Measurements from ENCODE around the gene OR8D4. TPM values are rescaled to one million over a fixed set of nuclear protein-coding genes. Genes with fewer than 3 reads are reported as not detected.
"Not testable (repeated sequence)": the region's sequence is repeated elsewhere in the genome, so short reads cannot be mapped to it uniquely, and the experiment has no call there.

OR8D4 gene
- polyA plus RNA-seq (2013, experiment 1 of 2; ENCODE audit: insufficient read length), result not detected
- not detected for polyA plus RNA-seq (2013, experiment 2 of 2; ENCODE audit: insufficient read length)

DNA sequence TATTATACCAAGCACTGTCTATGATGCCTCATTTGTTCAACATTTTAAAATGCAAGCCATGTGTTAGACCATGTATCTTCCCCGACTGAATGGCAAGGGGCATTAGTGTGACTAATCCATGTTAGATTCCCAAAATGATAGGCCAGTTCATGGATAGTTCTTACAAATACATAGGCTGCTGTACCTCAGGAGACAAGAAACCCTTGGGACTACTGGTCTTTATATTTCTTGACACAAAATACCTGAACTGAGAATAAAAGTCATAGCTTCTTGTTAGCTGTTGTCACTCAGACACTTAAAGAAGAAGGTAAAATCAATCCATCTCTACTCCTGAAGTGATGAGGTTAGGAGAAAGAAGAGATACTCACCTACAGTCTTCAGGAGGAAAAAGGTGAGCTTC, at the start of gene OR8D4:
TSS of gene OR8D4 (plus strand) at position 301 of the 400 bp plus-strand sequence. CDS start 4,265 bp downstream, outside the sequence.
- no peak for DNase-seq

DNA sequence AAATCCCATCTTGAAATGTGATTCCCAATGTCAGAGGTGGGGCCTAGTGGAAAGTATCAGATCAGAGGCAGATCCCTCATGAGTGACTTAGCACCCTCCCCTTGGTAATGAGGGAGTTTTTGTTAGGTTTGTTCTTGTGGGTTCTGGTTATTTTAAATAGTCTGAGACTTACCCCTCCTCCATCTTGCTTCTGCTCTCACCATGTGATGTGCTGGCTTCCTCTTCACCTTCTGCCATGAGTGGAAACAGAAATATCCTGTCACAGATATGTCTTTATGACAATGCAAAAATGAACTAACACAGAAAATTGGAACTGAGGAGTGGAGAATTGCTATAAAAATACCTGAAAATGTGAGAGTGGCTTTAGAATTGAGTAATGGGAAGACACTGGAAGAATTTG, 49.6 kb upstream of the OR8D4 start:
- DNase-seq, result no peak

DNA sequence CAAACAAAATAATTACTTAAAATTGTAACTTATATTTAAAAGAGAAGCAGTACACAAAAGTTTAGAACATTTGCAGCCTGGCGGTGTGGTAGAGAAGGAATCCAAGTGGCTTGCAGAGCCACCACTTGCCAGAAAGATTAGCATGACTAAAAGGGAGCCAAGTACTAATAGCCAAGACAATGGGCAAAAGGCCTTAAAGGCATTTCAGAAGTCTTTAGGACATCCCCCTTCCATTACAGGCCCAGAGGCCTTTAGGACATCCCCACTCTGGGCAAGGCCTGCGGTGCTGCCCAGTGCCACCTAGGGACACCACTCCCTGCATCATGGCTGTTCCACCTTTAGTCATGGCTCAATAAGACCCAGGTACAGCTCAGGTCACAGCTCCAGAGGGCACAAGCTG, 48.9 kb upstream of the OR8D4 start:
- no peak for DNase-seq

DNA sequence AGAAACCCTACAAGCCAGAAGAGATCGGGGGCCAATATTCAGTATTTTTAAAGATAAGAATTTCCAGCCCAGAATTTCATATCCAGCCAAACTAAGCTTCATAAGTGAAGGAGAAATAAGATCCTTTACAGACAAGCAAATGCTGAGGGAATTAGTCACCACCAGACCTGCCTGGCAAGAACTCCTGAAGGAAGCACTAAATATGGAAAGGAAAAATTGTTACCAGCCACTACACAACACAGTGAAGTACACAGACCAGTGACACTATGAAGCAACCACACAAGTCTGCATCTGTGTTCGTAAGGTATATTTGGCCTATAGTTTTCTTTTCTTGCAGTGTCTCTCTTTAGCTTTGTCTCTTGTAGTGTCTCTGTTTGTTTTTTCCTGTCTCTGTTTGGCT, 45.5 kb upstream of the OR8D4 start:
- no peak for DNase-seq

DNA sequence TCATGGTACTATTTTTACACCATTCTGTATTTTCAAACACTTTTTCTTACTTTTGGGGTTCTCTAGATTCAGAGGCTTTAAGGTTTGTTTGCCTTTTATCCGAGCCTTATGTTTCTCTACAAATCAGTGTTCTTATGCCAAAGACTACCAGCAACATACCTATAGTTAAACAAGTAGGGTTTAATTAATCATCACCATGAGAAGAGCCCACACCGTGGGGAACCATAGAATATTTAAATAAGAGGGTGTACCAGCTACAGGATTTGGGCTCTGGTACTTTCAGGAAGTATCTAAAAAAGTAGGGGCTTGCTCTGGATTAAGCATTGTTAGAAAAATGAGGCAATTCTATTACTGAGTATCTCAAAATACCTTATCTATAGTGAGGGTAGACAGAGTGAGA, 42.2 kb upstream of the OR8D4 start:
- DNase-seq, result no peak

DNA sequence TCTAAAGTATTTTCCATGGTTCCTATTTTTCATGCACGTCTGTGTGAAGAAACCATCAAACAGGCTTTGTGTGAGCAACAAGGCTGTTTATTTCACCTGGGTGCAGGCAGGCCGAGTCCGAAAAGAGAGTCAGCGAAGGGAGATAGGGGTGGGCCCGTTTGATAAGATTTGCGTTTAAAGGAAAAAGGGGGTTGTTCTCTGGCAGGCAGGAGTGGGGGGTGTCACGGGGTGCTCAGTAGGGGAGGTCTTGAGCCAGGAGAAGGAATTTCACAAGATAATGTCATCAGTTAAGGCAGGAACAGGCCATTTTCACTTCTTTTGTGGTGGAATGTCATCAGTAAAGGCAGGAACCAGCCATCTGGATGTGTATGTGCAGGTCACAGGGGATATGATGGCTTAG, 36.7 kb upstream of the OR8D4 start:
- not testable (repeated sequence) for DNase-seq

DNA sequence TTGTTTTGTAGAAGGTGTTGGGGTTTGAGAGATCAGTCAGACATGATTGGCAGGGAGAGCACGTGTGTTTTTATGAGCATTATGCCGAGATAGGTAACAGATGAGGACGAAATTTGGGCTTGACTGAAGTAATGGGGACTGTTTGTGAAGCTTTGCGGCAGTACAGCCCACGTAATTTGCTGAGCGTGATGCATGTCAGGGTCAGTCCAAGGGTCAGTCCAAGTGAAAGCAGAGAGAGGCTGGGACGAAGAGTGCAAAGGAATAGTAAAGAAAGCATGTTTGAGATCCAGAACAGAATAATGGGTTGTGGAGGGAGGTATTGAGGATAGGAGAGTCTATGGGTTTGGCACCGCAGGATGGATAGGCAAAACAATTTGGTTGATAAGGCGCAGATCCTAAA, 34.2 kb upstream of the OR8D4 start:
- not testable (repeated sequence) for DNase-seq

DNA sequence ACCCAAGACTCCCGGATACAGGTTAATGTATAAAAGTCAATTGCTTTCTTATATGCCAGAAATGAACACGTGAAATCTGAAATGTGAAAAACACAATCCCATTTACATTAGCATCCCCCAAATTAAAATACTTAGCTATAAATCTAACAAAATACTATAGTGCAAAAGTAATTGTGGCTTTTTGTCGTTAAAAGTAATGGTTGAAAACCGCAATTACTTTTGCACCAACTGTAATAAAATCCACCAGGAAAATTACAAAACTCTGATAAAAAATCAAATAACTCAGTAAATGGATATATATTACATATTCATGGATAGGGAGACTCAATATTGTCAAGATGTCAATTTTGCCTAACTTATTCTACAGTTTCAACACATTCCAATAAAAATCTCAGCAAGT, 21.1 kb upstream of the OR8D4 start:
- DNase-seq, result no peak

DNA sequence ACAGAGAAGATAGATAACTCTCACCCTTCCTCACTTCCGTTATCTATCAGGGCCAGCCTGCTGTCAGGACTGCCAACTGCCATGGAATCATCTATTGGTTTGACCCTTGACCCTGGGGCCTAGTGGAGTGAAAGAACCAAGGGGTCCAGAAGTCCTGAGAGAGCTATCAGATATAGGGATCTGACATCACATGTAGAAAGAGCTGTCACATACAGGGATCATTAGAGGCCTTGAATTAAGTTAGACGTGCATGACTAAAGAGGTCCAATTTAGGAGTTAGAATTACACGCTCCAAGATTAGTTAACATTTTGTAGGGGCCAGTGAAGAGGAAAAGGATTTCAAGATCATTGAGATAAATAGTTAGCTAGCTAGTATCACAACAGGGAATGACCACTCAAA, 16.4 kb upstream of the OR8D4 start, which contains the start of gene TMEM225:
TSS of gene TMEM225 (minus strand) at position 101 of the 400 bp plus-strand sequence. CDS start 245 bp downstream, outside the sequence.
- DNase-seq, result no peak

DNA sequence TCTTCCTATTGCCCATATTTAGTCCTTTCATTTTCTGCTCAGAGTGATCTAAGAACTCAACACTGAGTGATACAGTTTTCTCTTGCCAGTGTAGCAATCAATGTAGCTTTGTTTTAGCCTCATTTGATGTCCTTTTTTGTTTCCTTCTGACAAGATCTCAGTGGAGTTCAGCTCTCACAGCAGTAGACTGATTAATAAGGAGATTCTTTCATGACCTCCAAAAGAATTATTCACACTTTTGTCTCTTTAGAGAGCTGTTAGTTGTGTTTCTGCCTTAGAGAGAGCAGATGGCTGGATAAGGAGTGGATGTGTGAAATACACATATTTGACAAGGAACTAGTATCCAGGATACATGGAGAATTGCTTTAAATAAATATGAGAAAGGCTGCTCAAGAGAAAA, 9.9 kb upstream of the OR8D4 start:
- DNase-seq, result no peak

DNA sequence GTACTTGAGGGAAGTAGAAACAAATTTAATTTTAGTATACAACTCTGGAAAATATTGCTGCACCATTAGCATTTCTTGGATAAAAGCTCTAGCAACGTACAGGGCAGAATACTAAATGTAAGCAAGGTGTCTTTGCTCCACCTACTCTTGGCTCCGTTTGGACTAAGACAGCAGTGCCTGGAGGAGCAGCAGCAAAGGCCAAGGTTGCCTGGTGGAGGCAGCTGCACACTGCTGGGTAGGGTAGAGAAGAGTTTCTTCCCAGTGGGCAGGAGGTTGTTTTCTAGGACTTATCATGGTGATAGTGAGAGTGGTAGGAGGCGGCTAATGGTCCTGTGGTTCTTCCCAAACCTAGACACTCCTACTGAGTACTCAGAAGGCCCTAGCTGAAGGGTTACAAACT, 2.2 kb upstream of the OR8D4 start:
- no peak for DNase-seq

DNA sequence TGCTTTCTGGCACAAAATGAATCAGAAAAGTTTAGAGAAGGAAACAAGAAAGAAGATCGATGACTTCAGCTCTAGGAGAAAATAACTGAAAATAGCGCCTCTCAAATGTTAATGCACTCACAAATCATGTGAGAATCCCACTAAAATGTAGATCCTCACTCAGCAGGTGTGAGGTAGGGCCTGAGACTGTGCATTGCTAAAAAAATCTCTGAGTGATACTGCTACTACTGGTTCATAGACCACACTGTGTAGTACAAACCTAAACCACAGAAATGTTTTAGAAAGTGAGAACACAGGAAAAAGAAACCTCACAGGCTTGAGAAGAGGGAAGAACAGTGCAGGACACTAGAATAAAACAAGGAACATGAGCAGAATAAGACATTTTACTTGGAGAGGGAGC, 2.0 kb downstream of the OR8D4 start:
- DNase-seq, result no peak

DNA sequence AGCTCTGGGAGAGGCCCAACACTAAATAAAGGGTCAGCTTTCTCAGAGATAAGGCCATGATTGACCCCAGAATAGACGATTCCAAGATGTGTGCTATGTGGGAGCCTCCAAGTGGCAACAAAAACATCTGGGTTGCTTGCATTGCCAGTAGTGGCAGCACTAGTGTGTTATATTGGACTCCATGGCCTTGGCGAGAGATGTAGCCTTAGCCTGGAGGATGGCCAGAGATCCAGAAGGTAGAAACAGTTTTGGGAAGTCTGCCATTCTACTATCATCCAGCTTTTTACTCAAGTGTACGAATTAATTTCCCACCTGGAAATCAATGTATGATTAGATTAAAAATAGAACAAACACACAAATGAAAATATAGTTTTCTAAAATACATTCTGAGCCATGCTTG, 3.0 kb downstream of the OR8D4 start:
- DNase-seq, result no peak

DNA sequence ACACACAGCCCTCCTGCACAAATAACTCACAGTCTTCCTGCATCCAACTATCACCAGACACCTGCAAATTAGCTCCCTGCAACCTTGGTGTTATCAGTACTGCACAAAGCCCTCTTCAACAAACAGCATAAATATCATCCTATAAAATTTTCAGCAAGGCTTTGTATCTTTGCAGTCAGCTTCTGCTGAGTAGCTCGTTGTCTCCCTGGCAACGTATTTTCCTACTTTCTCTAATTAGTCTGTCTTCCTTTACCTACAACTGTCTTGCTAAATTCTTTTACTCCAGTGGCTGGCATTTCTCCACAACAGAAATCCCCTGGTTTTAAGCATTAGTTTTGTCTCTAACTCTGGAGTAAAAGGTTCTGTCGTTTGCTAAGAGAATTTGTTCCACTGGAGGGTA, 3.9 kb downstream of the OR8D4 start:
- DNase-seq, result no peak

DNA sequence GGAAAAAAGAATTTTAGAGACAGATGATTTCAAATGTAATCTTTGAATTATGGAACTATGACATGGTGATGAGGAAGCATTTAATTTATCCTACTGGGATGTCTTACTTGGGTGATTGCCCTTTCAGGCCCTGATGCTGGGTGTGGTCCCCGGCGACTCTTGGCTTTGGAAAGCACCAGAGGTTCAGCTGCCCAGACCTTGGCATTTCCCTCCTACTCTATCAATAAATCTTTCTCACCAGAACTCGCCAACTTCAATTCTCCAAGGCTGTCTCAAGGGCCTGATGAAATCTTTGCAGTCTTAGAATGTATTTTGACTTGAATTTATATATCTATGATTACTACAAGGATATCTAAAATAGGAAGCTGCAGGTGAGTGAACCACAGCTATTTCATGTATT, 19.0 kb downstream of the OR8D4 start:
- DNase-seq, result no peak

DNA sequence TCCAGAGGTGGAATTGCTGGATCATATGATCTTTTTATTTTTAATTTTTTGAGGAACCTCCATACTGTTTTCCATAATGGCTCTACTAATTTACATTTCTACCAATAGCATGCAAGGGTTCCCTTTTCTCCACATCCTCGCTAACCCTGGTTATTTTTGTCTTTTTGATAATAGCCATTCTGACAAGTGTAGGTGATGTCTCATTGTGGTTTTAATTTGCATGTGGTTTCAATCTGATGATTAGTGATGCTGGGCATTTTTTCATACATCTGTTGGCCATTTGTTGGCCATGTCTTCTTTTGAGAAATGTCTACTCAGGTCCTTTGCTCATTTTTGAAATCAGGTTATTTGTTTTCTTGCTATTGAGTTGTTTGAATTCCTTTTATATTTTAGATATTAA, 22.1 kb downstream of the OR8D4 start:
- no peak for DNase-seq

DNA sequence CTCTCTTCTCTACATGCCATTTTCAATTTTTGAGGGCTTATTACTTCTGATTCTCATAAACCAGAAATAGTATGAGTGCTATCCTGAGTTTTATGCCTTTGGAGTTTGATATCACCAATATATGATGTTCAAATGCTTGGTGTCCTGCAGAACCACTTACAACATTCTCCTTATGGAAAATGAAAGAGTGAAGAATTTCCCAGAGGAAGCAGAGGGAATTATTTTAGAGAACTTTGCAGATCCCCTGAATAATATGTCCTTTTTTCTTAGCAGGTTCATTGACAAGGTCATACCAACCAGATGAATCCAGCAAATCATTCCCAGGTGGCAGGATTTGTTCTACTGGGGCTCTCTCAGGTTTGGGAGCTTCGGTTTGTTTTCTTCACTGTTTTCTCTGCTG, 37.4 kb downstream of the OR8D4 start, which contains the start of gene OR4D5:
TSS of gene OR4D5 (plus strand) at position 301 of the 400 bp plus-strand sequence. CDS start at position 301, 0 bp downstream.
- no peak for DNase-seq

DNA sequence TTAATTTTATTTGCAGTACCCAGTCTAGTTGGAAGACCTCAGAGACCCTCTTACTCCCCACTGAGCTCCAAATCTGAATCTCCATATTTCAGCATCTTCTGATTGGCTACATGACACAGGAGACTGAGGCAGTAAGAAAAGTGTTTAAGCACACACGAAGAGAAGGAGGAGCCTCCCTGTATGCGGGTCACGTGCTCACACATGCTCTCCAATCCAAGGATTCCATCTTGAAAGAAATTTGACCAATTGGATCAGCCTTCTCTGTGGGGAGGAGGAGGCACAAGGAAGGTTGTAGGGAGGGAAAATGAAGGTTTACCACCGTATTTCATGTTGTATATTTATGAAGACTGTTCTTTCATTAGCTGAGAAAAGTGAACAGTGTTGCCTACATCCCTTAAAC, 40.4 kb downstream of the OR8D4 start:
- no peak for DNase-seq

DNA sequence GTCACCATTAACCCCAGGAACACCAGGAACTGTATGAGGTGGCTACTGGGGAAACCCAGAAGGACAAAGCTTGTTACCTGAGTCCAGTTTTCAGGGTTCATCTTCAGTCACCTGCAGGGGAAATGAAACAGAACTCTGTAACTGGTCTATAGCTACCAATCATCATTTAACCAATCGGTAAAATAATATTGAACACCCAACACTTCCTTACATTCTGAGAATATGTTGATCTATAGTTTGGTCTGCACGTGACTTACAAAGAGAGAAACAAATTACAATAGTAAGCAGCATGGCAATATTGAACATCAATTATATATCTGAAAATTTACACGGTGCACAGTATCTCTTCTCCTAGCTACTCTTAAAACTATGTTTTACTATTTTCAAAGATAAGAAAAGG, 41.8 kb downstream of the OR8D4 start, which contains the start of gene OR6T1:
TSS of gene OR6T1 (minus strand) at position 101 of the 400 bp plus-strand sequence. CDS start at position 101, 0 bp downstream.
- no peak for DNase-seq

DNA sequence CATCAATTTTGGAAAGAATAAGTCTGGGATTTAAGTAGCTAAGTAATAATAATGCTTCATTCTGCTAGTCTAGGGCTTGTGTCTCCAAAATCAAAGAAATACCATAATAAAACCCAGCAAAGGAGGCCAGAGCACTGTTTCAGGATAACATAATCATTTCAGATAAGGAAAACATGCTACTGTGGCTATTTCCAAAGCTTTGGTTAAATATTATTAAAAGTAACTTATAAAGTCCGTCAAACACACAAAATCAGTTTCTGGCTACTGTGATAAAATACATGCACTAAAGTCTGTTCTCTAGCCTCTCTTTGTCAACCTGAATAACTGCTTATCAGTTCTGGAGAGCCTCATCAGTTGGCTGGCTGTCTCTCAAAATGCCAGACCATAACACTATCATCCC, 43.2 kb downstream of the OR8D4 start:
- DNase-seq, result no peak

DNA sequence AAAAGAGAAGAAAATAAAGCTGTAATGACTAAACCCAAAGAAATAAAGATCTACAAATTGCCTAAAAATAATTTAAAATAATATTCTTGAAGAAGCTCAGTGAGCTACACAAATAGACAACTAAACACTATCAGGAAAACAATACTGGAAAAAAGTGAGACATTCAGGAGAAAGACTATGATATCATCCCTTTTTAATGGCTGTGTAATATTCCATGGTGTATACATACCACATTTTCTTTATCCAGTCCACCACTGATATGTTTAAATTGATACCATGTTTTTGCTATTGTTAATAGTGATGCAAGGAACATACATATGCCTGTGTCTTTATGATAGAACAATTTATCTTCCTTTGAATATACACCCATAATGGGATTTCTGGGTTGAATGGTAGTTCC, 54.8 kb downstream of the OR8D4 start:
- DNase-seq, result no peak
